Measurements from ENCODE around the gene EIF2AK2.

- TF ChIP-seq CTCF (conservative IDR thresholded peaks at IDR 0.05; ENCODE audit: low read depth in 2 of 2): no peak
- no peak for TF ChIP-seq EZH2 (IDR thresholded peaks at IDR 0.05; ENCODE audit: low read depth, unreplicated experiment)
- TF ChIP-seq EZH2phosphoT487 (IDR thresholded peaks at IDR 0.05; ENCODE audit: unreplicated experiment): no peak
- no peak for TF ChIP-seq REST (IDR thresholded peaks at IDR 0.05; ENCODE audit: unreplicated experiment)
- TF ChIP-seq POLR2AphosphoS5 (IDR thresholded peaks at IDR 0.05; ENCODE audit: low read depth): no peak
- TF ChIP-seq CREB1 (CRISPR knock-in tag; IDR thresholded peaks at IDR 0.05; ENCODE audit: low read depth): no peak
- no peak for TF ChIP-seq ETS1 (IDR thresholded peaks at IDR 0.05)
These were observed 96.9 kb downstream of the EIF2AK2 start for GRCh38 chr2:37059841-37060240.
